CD8-positive, alpha-beta memory T cell (primary cell): ENCODE measurements around the gene VPREB3. TPM values are rescaled to one million over a fixed set of nuclear protein-coding genes. Genes with fewer than 3 reads are reported as not detected.
A peak's percentile ranks its signal among the peaks of the same experiment; 100 is the strongest.

Source experiments
- CTCF ChIA-PET: fragments of 350-600 bp; sonication (Branson Sonifier 250); formaldehyde crosslinking; loops from one replicate; lab custom pipeline; 2021; ENCODE audit warnings: antibody characterized with exemption; lab: Charles Lee
- POLR2A ChIA-PET: fragments of 350-600 bp; sonication (Branson Sonifier 250); formaldehyde crosslinking; loops from one replicate; lab custom pipeline; 2021; ENCODE audit warnings: antibody characterized with exemption; lab: Charles Lee
- DNase-seq, 5 donors: peaks; one replicate each; pipeline versions ENCODE4 v3.0.0 to v3.0.0-alpha.2; 2020 to 2022; ENCODE audit warnings: mixed read lengths in 1 of 5
- H3K27ac ChIP-seq: one replicate; pipeline ENCODE4 v1.7.0; 2013; ENCODE audit warnings: low read depth, mild to moderate bottlenecking, low read length, moderate library complexity
- H3K27me3 ChIP-seq: 2 replicates; pipeline ENCODE4 v1.7.0; 2013; ENCODE audit warnings: low read length, mild to moderate bottlenecking; ENCODE audit not compliant: insufficient read depth, poor library complexity, severe bottlenecking
- H3K36me3 ChIP-seq: 2 replicates; pipeline ENCODE4 v1.7.0; 2013; ENCODE audit warnings: mild to moderate bottlenecking, low read length, moderate library complexity; ENCODE audit not compliant: insufficient read depth
- H3K4me1 ChIP-seq: 2 replicates; pipeline ENCODE4 v1.7.0; 2013; ENCODE audit warnings: mild to moderate bottlenecking, low read length, moderate library complexity; ENCODE audit not compliant: insufficient read depth
- H3K4me3 ChIP-seq: 2 replicates; pipeline ENCODE4 v1.7.0; 2013; ENCODE audit warnings: mild to moderate bottlenecking, low read length
- H3K9me3 ChIP-seq: 2 replicates; pipeline ENCODE4 v1.7.0; 2013; ENCODE audit warnings: mild to moderate bottlenecking, low read length
- H3K27ac Mint-ChIP-seq, 8 donors: one replicate each; pipeline ENCODE4 v1.8.0; 2020 to 2021; ENCODE audit warnings: mixed read lengths in 8 of 8, mild to moderate bottlenecking in 6 of 8, inconsistent platforms in 3 of 8, moderate library complexity in 3 of 8
- H3K27me3 Mint-ChIP-seq, 2 donors: one replicate each; pipeline ENCODE4 v1.8.0; 2020 to 2021; ENCODE audit warnings: mixed read lengths in 2 of 2, mild to moderate bottlenecking in 1 of 2, moderate library complexity in 1 of 2
- H3K36me3 Mint-ChIP-seq, 3 donors: one replicate each; pipeline ENCODE4 v1.8.0; 2020 to 2021; ENCODE audit warnings: mixed read lengths in 3 of 3, inconsistent platforms in 1 of 3, mild to moderate bottlenecking in 1 of 3
- H3K4me1 Mint-ChIP-seq, 3 donors: one replicate each; pipeline ENCODE4 v1.8.0; 2020 to 2021; ENCODE audit warnings: mixed read lengths in 3 of 3, inconsistent platforms in 1 of 3, mild to moderate bottlenecking in 1 of 3
- H3K4me3 Mint-ChIP-seq, 7 donors: one replicate each; pipeline ENCODE4 v1.8.0; 2020 to 2021; ENCODE audit warnings: mixed read lengths in 7 of 7, mild to moderate bottlenecking in 6 of 7, moderate library complexity in 4 of 7, inconsistent platforms in 2 of 7
- H3K9me3 Mint-ChIP-seq, 5 donors: one replicate each; pipeline ENCODE4 v1.8.0; 2020 to 2022; ENCODE audit warnings: mixed read lengths in 5 of 5, mild to moderate bottlenecking in 3 of 5, moderate library complexity in 2 of 5, inconsistent platforms in 1 of 5
- polyA plus RNA-seq: library from polyadenylated mRNA; unstranded; fragments of 300-500 nt; fragmentation: Illumina TruSeq; gene quantifications from one replicate; pipeline ENCODE4 v1.2.3, GENCODE V29; 2021
- total RNA-seq, 2 experiments: library from RNA; stranded (reverse); gene quantifications; one replicate each; pipeline ENCODE4 v1.2.3, GENCODE V29; 2021

Gene VPREB3
- total and polyA plus RNA-seq, 3 experiments from 2014 or later, result not detected

- H3K27ac Mint-ChIP-seq, result peak overlapping the region in 1 of 8 donors; percentile 36
- no peaks in the 10 kb centered on the region for H3K27me3 ChIP-seq
- H3K4me1 ChIP-seq, result peaks cover 23% of the 10 kb centered on the region
- H3K27me3 Mint-ChIP-seq, result no peaks in the 10 kb centered on the region
- POLR2A ChIA-PET, result no interaction called here
- CTCF ChIA-PET, result no interaction called here
- no peaks in the 10 kb centered on the region for H3K9me3 ChIP-seq
- H3K27ac ChIP-seq, result no peak overlapping the region
- H3K4me3 Mint-ChIP-seq, result peak overlapping the region in 1 of 7 donors; percentile 30
- peaks cover 30 to 46% (median 34%) of the 10 kb centered on the region in 3 donors for H3K4me1 Mint-ChIP-seq
- no peak for DNase-seq
- H3K9me3 Mint-ChIP-seq, result no peaks in the 10 kb centered on the region
- no peak overlapping the region for H3K4me3 ChIP-seq
- peaks cover 0 to 56% (median 14%) of the 10 kb centered on the region in 3 donors for H3K36me3 Mint-ChIP-seq
- peaks cover 35% of the 10 kb centered on the region for H3K36me3 ChIP-seq
These were observed 37.8 kb upstream of the VPREB3 start for GRCh38 chr22:23791738-23792645.

GRCh38 chr22:23790819-23791737 lies 36.9 kb upstream of the VPREB3 start:
- H3K9me3 Mint-ChIP-seq, result no peaks in the 10 kb centered on the region
- Histone ChIP-seq H3K9me3 (no peaks in the 10 kb centered on the region), H3K36me3 (peaks cover 29% of the 10 kb centered on the region), H3K4me1 (peaks cover 29% of the 10 kb centered on the region), H3K27ac (no peak overlapping the region), H3K27me3 (no peaks in the 10 kb centered on the region), H3K4me3 (no peak overlapping the region)
- H3K27me3 Mint-ChIP-seq, result no peaks in the 10 kb centered on the region
- ChIA-PET CTCF (no interaction called here), POLR2A (no interaction called here)
- H3K4me3 Mint-ChIP-seq, result no peak overlapping the region
- peaks cover 0 to 49% (median 9%) of the 10 kb centered on the region in 3 donors for H3K36me3 Mint-ChIP-seq
- H3K4me1 Mint-ChIP-seq, result peaks cover 37 to 53% (median 40%) of the 10 kb centered on the region in 3 donors
- no peak overlapping the region for H3K27ac Mint-ChIP-seq
- DNase-seq, result no peak

GRCh38 chr22:23789638-23790037 lies 35.4 kb upstream of the VPREB3 start:
- Histone ChIP-seq H3K9me3 (no peaks in the 10 kb centered on the region), H3K36me3 (peaks cover 23% of the 10 kb centered on the region), H3K27ac (no peak overlapping the region), H3K4me1 (peaks cover 30% of the 10 kb centered on the region), H3K4me3 (no peak overlapping the region), H3K27me3 (no peaks in the 10 kb centered on the region)
- Mint-ChIP-seq H3K36me3 (peaks cover 0 to 39% (median 7%) of the 10 kb centered on the region in 3 donors), H3K27ac (peak overlapping the region in 5 of 8 donors; percentile 4 to 69 (median 31)), H3K9me3 (no peaks in the 10 kb centered on the region), H3K27me3 (no peaks in the 10 kb centered on the region), H3K4me1 (peaks cover 37 to 58% (median 41%) of the 10 kb centered on the region in 3 donors), H3K4me3 (peak overlapping the region in 4 of 7 donors; percentile 28 to 71 (median 40))
- DNase-seq, result no peak
- ChIA-PET CTCF (interaction anchor here (1.0 kb wide), 1 partner anchor 13 kb away, joined by 3 read pairs; no protein-coding TSS in a partner anchor), POLR2A (no interaction called here)

GRCh38 chr22:23789121-23789520 lies 34.9 kb upstream of the VPREB3 start:
- Mint-ChIP-seq H3K4me1 (peaks cover 40 to 62% (median 41%) of the 10 kb centered on the region in 3 donors), H3K4me3 (peak overlapping the region in 5 of 7 donors; percentile 44 to 71 (median 49))
- CTCF ChIA-PET, result interaction anchor here (1.0 kb wide), 1 partner anchor 13 kb away, joined by 3 read pairs; no protein-coding TSS in a partner anchor

GRCh38 chr22:23787910-23788309 lies 33.7 kb upstream of the VPREB3 start:
- peaks cover 0 to 26% (median 5%) of the 10 kb centered on the region in 3 donors for H3K36me3 Mint-ChIP-seq
- Histone ChIP-seq H3K36me3 (peaks cover 10% of the 10 kb centered on the region), H3K9me3 (no peaks in the 10 kb centered on the region), H3K27ac (peak overlapping the region; percentile 87), H3K27me3 (no peaks in the 10 kb centered on the region), H3K4me3 (peak overlapping the region; percentile 72), H3K4me1 (peaks cover 30% of the 10 kb centered on the region)
- CTCF ChIA-PET, result no interaction called here
- no peaks in the 10 kb centered on the region for H3K9me3 Mint-ChIP-seq
- H3K4me3 Mint-ChIP-seq, result peak overlapping the region; percentile 88 to 92 (median 91)
- no peak for DNase-seq
- H3K27me3 Mint-ChIP-seq, result no peaks in the 10 kb centered on the region
- POLR2A ChIA-PET, result interaction anchor here (0.5 to 1.2 kb wide), 2 partner anchors 71 to 767 kb away, joined by 3 to 4 read pairs; no protein-coding TSS in a partner anchor
- H3K27ac Mint-ChIP-seq, result peak overlapping the region; percentile 84 to 95 (median 93)
- H3K4me1 Mint-ChIP-seq, result peaks cover 38 to 60% (median 38%) of the 10 kb centered on the region in 3 donors

More at GRCh38 chr22:23789121-23789520, 34.9 kb upstream of the VPREB3 start:
- Histone ChIP-seq H3K9me3 (no peaks in the 10 kb centered on the region), H3K27me3 (no peaks in the 10 kb centered on the region), H3K4me1 (peaks cover 30% of the 10 kb centered on the region), H3K36me3 (peaks cover 17% of the 10 kb centered on the region), H3K27ac (no peak overlapping the region), H3K4me3 (no peak overlapping the region)
- DNase-seq, result no peak
- H3K9me3 Mint-ChIP-seq, result no peaks in the 10 kb centered on the region
- peaks cover 0 to 35% (median 7%) of the 10 kb centered on the region in 3 donors for H3K36me3 Mint-ChIP-seq
- H3K27ac Mint-ChIP-seq, result peak overlapping the region in 2 of 8 donors; percentile 24 to 69
- POLR2A ChIA-PET, result no interaction called here
- no peaks in the 10 kb centered on the region for H3K27me3 Mint-ChIP-seq

GRCh38 chr22:23787600-23787896 lies 33.3 kb upstream of the VPREB3 start:
- no peaks in the 10 kb centered on the region for H3K9me3 Mint-ChIP-seq
- H3K4me3 Mint-ChIP-seq, result peak overlapping the region; percentile 88 to 92 (median 91)
- Histone ChIP-seq H3K4me1 (peaks cover 30% of the 10 kb centered on the region), H3K27ac (peak overlapping the region; percentile 87), H3K36me3 (peaks cover 10% of the 10 kb centered on the region), H3K9me3 (no peaks in the 10 kb centered on the region), H3K27me3 (no peaks in the 10 kb centered on the region), H3K4me3 (peak overlapping the region; percentile 72)
- ChIA-PET CTCF (no interaction called here), POLR2A (interaction anchor here (0.5 to 1.2 kb wide), 5 partner anchors 15 to 768 kb away, joined by 3 to 4 read pairs (median 3); partner anchors contain the start of genes MIF and MMP11)
- H3K27me3 Mint-ChIP-seq, result no peaks in the 10 kb centered on the region
- H3K4me1 Mint-ChIP-seq, result peaks cover 35 to 56% (median 36%) of the 10 kb centered on the region in 3 donors
- DNase-seq, result no peak
- H3K27ac Mint-ChIP-seq, result peak overlapping the region; percentile 84 to 95 (median 93)
- peaks cover 0 to 23% (median 4%) of the 10 kb centered on the region in 3 donors for H3K36me3 Mint-ChIP-seq

GRCh38 chr22:23786752-23787599 lies 32.8 kb upstream of the VPREB3 start, which contains the start of gene SMARCB1:
TSS of gene SMARCB1 (plus strand) at chr22:23786966. CDS start at chr22:23787170, 204 bp downstream.
- Histone ChIP-seq H3K27me3 (no peaks in the 10 kb centered on the region), H3K9me3 (no peaks in the 10 kb centered on the region), H3K27ac (peak within 1 kb of the TSS; percentile 87), H3K4me1 (peaks cover 30% of the 10 kb centered on the region), H3K4me3 (peak within 1 kb of the TSS; percentile 72), H3K36me3 (peaks cover 6% of the 10 kb centered on the region)
- no peaks in the 10 kb centered on the region for H3K9me3 Mint-ChIP-seq
- DNase-seq, result peak; percentile 85 to 92 (median 86)
- ChIA-PET POLR2A (interaction anchor here (0.5 to 1.2 kb wide), 5 partner anchors 14 to 108 kb away, joined by 3 to 4 read pairs (median 4); partner anchors contain the start of genes C22orf15, MIF and MMP11), CTCF (no interaction called here)
- peaks cover 29 to 51% (median 30%) of the 10 kb centered on the region in 3 donors for H3K4me1 Mint-ChIP-seq
- H3K27me3 Mint-ChIP-seq, result no peaks in the 10 kb centered on the region
- peak within 1 kb of the TSS; percentile 88 to 92 (median 91) for H3K4me3 Mint-ChIP-seq
- peak within 1 kb of the TSS; percentile 90 to 98 (median 93) for H3K27ac Mint-ChIP-seq
- peaks cover 0 to 17% (median 2%) of the 10 kb centered on the region in 3 donors for H3K36me3 Mint-ChIP-seq
